B cell (primary cell): Measurements from ENCODE around the gene PNISR. TPM values are rescaled to one million over a fixed set of nuclear protein-coding genes. Genes with fewer than 3 reads are reported as not detected.

Experiments
- ATAC-seq: fragments of 200-7000 bp; cut with Tn5 transposase; one replicate; pipeline ENCODE4 v1.10.0; 2021; ENCODE audit warnings: low read depth, mild to moderate bottlenecking, moderate number of reproducible peaks, moderate library complexity
- CTCF ChIA-PET: fragments of 350-600 bp; sonication (Branson Sonifier 250); formaldehyde crosslinking; loops from one replicate; lab custom pipeline; 2021; ENCODE audit warnings: antibody characterized with exemption, inconsistent platforms; lab: Charles Lee
- POLR2A ChIA-PET: fragments of 350-600 bp; sonication (Branson Sonifier 250); formaldehyde crosslinking; loops from one replicate; lab custom pipeline; 2021; ENCODE audit warnings: antibody characterized with exemption; lab: Charles Lee
- DNase-seq: peaks from one replicate; pipeline ENCODE4 v3.0.0; 2013
- H2AFZ ChIP-seq: 2 replicates; pipeline ENCODE4 v1.6.1; 2012; ENCODE audit warnings: mild to moderate bottlenecking, low read depth, low read length; ENCODE audit not compliant: insufficient read depth, poor library complexity, severe bottlenecking
- H3K27ac ChIP-seq, 2 donors: 1 replicate in 1 of 2; 2 replicates in 1 of 2; pipeline ENCODE4 v1.5.1; 2012 to 2013; ENCODE audit warnings: low read length in 2 of 2, mild to moderate bottlenecking in 2 of 2, moderate library complexity in 1 of 2
- H3K27me3 ChIP-seq, 4 experiments: fragments of 200-600 bp in 1 of 4; sonication (generic) in 1 of 4; replicated peaks in 1 of 4; 1 replicate in 2 of 4; 2 replicates in 2 of 4; pipeline versions ENCODE4 v1.6.1 to v1.7.0; 2013 to 2016; ENCODE audit warnings: low read length in 3 of 4, mild to moderate bottlenecking in 2 of 4, mixed read lengths in 1 of 4, moderate library complexity in 1 of 4; ENCODE audit not compliant: insufficient read depth in 4 of 4, control insufficient read depth in 3 of 4; ENCODE audit errors: control extremely low read depth in 1 of 4
- H3K36me3 ChIP-seq, 2 experiments: replicated peaks in 1 of 2; 1 replicate in 1 of 2; 2 replicates in 1 of 2; pipeline versions ENCODE4 v1.6.1 to v1.7.1; 2013; ENCODE audit warnings: low read length in 1 of 2; ENCODE audit not compliant: insufficient read depth in 2 of 2, control insufficient read depth in 1 of 2; ENCODE audit errors: control extremely low read depth in 1 of 2, extremely low read depth in 1 of 2
- H3K4me1 ChIP-seq, 2 donors: fragments of 200-600 bp in 1 of 2; sonication (generic) in 1 of 2; 1 replicate in 1 of 2; 2 replicates in 1 of 2; pipeline versions ENCODE4 v1.5.1 to v1.6.1; 2013 to 2017; ENCODE audit warnings: low read length in 2 of 2; ENCODE audit not compliant: control insufficient read depth in 2 of 2, insufficient read depth in 2 of 2
- H3K4me2 ChIP-seq: replicated peaks from 2 replicates; pipeline ENCODE3; 2012; ENCODE audit warnings: mild to moderate bottlenecking, low read depth, low read length; ENCODE audit not compliant: poor library complexity, severe bottlenecking
- H3K4me3 ChIP-seq, 5 experiments: fragments of 200-600 bp in 1 of 5; sonication (generic) in 1 of 5; 1 replicate in 3 of 5; 2 replicates in 2 of 5; pipeline versions ENCODE4 v1.5.1 to v1.7.0; 2011 to 2016; ENCODE audit warnings: low read length in 4 of 5, mild to moderate bottlenecking in 4 of 5, low read depth in 2 of 5, control low read depth in 1 of 5, moderate library complexity in 1 of 5; ENCODE audit not compliant: insufficient read depth in 1 of 5; ENCODE audit errors: control extremely low read depth in 1 of 5, extremely low read depth in 1 of 5
- H3K79me2 ChIP-seq: fragments of 200-600 bp; sonication (generic); one replicate; pipeline ENCODE4 v1.6.0; 2016; ENCODE audit warnings: low read length; ENCODE audit not compliant: control insufficient read depth, insufficient read depth
- H3K9ac ChIP-seq: fragments of 200-600 bp; sonication (generic); 2 replicates; pipeline ENCODE4 v1.6.1; 2017; ENCODE audit warnings: mild to moderate bottlenecking, low read length, moderate library complexity
- H3K9me3 ChIP-seq, 3 donors: one replicate each; pipeline versions ENCODE4 v1.6.1 to v1.7.1; 2013; ENCODE audit warnings: low read length in 2 of 3; ENCODE audit not compliant: control insufficient read depth in 2 of 3, insufficient read depth in 1 of 3; ENCODE audit errors: control extremely low read depth in 1 of 3
- H4K20me1 ChIP-seq: 2 replicates; pipeline ENCODE4 v1.6.0; 2012; ENCODE audit warnings: mild to moderate bottlenecking, low read length; ENCODE audit not compliant: insufficient read depth, control insufficient read depth, poor library complexity, severe bottlenecking
- H3K27ac Mint-ChIP-seq: one replicate; pipeline ENCODE4 v1.8.0; 2021; ENCODE audit warnings: mixed read lengths
- H3K27me3 Mint-ChIP-seq: one replicate; pipeline ENCODE4 v1.8.0; 2021; ENCODE audit warnings: mixed read lengths
- H3K4me1 Mint-ChIP-seq: one replicate; pipeline ENCODE4 v1.8.0; 2021; ENCODE audit warnings: mixed read lengths
- H3K4me3 Mint-ChIP-seq: one replicate; pipeline ENCODE4 v1.8.0; 2021; ENCODE audit warnings: mixed read lengths
- H3K9me3 Mint-ChIP-seq: one replicate; pipeline ENCODE4 v1.8.0; 2022; ENCODE audit warnings: mixed read lengths; ENCODE audit not compliant: insufficient read depth
- CTCF ChIP-seq: fragments of 200-600 bp; IDR thresholded peaks from one replicate; pipeline ENCODE4 v1.8.0; 2022; ENCODE audit warnings: antibody characterized with exemption, mild to moderate bottlenecking
- EZH2 ChIP-seq: IDR thresholded peaks from 2 replicates; pipeline ENCODE4 v1.6.1; 2012; ENCODE audit warnings: borderline replicate concordance, low read depth, mild to moderate bottlenecking, moderate library complexity, low read length; ENCODE audit not compliant: insufficient read depth, poor library complexity, severe bottlenecking
- WGBS: methylation state at CpG from one replicate; pipeline ENCODE4 v1.1.5; 2013; ENCODE audit warnings: missing lambda C conversion rate; ENCODE audit not compliant: insufficient coverage; 5-methylcytosine and 5-hydroxymethylcytosine counted together
- intact Hi-C: fragments of 100-400 bp; cut with micrococcal nuclease; formaldehyde crosslinking; loops from one replicate; pipeline ENCODE4 v1.10.0; 2022
- polyA plus RNA-seq: library from polyadenylated mRNA; depleted of rRNA; stranded (reverse); fragments of >200 nt; gene quantifications from 2 replicates; pipeline ENCODE4 v1.2.3, GENCODE V29; 2012
- total RNA-seq, 2 donors: library from RNA; stranded (reverse); fragments of 120-200 nt in 1 of 2; gene quantifications; 1 replicate in 1 of 2; 2 replicates in 1 of 2; pipeline versions ENCODE4 v1.2.3 to v1.2.4, GENCODE V29; 2013 to 2022

Gene PNISR
- total and polyA plus RNA-seq, 2 donors (not counting 1 experiment from before 2014, with no cell fraction given): 84.5 to 403 TPM

GRCh38 chr6:99426451-99426757, 1.3 kb upstream of the PNISR start:
- intact Hi-C loops: loop anchor here (2.0 kb wide), 1 partner anchor 98 kb away; no protein-coding TSS in a partner anchor

More at GRCh38 chr6:99426451-99426757, 1.3 kb upstream of the PNISR start:
- Mint-ChIP-seq H3K4me3 (peak overlapping the region; percentile 99), H3K27me3 (no peaks in the 10 kb centered on the region), H3K27ac (peak overlapping the region; percentile 100), H3K4me1 (peaks cover 48% of the 10 kb centered on the region), H3K9me3 (no peaks in the 10 kb centered on the region)
- peak overlapping the region; percentile 72 for H3K4me2 ChIP-seq
- peaks cover 32% of the 10 kb centered on the region for H4K20me1 ChIP-seq
- no peaks in the 10 kb centered on the region for H3K9me3 ChIP-seq
- ATAC-seq: no peak
- H3K4me3 ChIP-seq: peak overlapping the region; percentile 75 to 100 (median 99)
- no peak for DNase-seq
- 62% methylated on average over 3 of the region's 4 CpGs for WGBS
- POLR2A ChIA-PET: no interaction called here
- H3K36me3 ChIP-seq: peaks cover 3 to 6% of the 10 kb centered on the region in 2 experiments
- peak overlapping the region; percentile 99 for H2AFZ ChIP-seq
- CTCF ChIA-PET: interaction anchor here (0.7 to 2.4 kb wide), 7 partner anchors 14 to 96 kb away, joined by 3 to 12 read pairs (median 4); partner anchors contain the start of gene COQ3
- TF ChIP-seq EZH2: no peak
- no peak for TF ChIP-seq CTCF
- peak overlapping the region; percentile 100 for H3K9ac ChIP-seq
- peaks cover 37% of the 10 kb centered on the region in 2 donors for H3K4me1 ChIP-seq
- no peaks in the 10 kb centered on the region for H3K27me3 ChIP-seq
- H3K27ac ChIP-seq: peak overlapping the region in 1 of 2 donors; percentile 97
- peaks cover 52% of the 10 kb centered on the region for H3K79me2 ChIP-seq
